NCI-H1436 treated with DMSO at 0.1 percent for 48 hours (cell line): Measurements from ENCODE around the gene TNFAIP2.
A peak's percentile ranks its signal among the peaks of the same experiment; 100 is the strongest.

Experiments
- DNase-seq: peaks from one replicate; lab custom pipeline; 2025; lab: John Stamatoyannopoulos, UW

The TNFAIP2 gene

DNA sequence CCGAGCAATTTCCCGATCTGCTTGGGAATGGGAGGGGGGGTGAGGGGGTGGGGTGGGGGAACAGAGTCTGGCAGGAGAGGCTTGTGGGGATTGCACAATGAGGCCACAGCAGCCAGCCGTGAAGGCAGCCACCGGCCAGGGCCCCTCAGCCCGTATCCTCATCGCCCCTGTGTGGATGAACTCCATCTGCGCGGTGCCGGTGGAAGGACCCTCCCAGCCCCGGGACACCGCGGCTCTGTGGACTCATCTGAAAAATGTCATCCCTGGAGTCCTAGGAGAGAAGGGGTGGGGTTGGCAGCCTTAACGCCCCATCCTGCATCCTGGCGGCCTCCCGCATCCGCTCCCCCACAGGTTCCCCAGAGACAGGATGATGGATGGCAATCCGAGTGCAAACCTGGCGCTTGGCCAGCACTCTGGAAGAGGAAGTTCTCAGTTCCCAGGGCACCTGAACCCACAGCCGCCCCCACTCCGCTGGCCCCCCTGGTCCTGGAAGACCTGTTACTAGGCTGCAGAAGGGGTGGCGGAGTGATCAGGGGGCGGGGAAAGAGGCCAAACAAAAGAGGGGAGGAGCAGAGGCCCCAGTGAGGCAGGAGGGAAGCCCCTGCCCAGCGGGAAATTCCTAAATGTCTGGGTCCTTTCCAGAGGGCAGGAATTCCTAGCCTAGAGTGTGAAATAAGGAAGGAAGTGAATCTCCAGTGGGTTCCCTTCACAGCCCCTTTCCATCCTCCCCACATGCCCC is 1.2 kb upstream of the TNFAIP2 start:
- DNase-seq: peak; percentile 88

DNA sequence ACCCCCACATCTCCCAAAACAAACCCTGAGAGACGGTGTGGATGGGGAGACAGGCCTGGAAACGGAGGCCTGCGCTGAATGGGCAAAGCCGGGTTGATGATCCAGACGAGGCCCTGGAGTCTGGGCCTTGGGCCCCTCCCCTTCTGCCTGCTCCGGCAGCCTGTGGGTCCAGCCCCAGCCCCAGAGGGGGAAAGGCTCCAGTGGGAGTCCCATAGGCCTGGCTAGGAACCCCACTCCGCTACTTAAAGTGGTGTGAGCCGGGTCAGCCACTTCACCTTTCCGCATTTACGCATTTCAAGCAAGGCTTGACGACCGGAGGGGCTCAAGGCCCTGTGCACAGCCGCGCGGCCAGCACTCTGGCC is 695 bp upstream of the TNFAIP2 start:
- no peak for DNase-seq

DNA sequence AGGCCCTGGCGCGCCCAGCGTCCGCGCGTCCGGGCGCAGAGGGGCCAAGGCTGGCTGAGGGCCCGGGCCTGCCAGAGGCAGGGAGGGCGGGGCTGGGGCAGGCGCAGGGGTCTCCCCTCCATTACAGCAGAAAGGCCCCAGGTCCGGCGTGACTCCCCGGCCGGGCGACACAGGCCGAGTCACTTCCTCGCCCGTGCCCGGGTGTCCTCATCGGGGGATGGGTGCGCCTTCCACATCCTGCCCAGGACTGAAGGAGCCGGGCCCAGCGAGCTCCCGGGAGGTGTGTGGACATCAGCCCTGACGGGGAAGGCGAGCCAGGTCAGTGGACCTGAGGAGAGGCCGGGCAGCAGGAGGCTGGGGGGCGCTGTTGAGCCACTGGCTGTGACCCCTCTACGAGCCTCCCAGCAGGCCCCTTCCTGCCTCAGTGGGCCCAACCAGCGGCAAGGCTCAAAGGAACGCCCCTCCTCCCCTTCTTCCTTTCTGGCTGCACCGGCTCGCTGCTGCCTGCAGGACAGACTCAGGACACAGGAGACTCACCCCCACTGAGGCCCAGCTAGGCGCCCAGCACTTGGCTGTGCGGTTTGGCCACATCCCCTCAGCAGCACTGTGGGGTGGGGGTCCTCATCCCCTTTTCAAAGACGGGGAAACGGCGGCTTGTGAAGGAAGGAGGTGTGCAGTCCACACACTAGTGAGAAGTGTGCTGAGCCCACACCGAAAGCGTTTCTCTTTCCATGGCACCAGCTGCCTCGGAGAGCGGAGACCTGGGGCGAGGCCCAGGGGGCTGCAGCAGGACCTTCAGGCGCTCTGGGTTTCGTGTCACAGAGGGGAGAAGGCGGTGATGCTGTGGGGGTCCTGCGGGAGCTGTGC is 606 bp downstream of the TNFAIP2 start:
- no peak for DNase-seq

DNA sequence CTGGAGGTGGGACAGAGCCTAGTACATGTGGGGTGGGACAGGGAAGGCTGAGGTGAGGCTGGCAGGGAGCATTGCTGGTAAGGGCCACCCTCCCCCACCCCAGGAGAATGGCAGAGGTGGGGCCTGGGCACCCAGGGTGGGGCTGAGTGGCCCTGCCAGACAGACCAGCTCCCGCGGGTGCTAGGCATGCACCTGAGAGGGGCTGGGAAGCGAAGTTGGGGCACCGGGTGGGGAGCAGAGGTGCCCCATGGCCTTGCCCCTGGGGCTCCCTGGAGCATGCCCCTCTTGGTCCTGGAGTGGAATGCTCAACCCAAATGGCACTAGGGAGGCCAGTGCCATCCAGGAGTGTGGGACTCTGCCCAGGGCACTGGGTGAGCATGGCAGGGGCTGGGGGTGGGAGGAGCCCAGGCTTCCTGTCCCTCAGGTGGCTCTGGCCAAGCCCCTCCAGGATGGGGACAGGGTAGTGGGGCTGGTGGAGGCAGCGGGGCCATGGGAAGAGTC is 1.3 kb downstream of the TNFAIP2 start:
- DNase-seq: no peak

DNA sequence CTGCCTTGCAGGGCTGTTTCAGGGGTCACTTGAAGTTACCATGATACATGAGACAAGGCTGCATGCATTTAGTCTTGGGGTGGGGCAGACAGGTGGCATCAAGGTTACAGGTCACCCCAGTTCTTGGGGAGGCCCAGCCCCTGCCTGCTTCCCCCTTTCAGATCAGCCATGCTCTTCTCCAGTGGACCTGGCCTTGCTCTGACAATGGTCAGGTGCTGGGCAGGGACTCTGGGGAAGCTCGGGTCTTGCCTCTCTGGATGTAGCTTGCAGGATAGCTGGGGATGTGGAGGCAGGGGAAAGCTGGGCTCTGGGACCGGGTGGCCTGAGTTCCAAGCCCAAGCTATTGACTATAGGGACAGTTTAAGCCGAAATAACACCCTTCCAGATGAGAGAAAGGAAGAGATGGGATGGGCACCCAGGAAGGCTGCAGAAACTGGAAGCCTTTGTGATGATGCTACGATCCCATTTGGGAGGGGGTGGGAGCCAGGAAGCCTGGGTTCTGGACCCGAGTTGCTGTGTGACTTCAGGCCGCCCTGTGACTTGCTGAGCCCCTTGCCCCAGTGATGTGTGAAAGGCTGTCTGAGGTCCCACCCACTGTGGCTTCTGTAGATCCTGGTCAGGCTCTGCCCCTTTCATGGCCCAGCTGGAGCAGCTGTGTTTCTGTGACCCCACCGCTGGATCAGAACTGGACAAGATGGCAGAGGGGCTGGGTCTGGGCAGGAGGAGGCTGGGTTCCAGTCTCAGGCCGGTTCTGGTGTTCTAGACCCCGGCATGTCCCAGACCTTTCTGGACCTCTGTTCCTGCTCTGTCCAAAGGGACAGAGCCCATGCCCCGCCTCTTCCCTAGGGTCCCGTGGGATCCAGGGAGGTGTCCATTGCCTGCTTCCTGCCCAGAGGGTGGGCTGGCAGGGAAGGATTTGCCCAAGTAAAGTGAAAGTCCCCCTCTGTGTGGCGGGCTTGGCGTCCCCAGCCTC is 2.1 kb downstream of the TNFAIP2 start:
- DNase-seq: no peak

DNA sequence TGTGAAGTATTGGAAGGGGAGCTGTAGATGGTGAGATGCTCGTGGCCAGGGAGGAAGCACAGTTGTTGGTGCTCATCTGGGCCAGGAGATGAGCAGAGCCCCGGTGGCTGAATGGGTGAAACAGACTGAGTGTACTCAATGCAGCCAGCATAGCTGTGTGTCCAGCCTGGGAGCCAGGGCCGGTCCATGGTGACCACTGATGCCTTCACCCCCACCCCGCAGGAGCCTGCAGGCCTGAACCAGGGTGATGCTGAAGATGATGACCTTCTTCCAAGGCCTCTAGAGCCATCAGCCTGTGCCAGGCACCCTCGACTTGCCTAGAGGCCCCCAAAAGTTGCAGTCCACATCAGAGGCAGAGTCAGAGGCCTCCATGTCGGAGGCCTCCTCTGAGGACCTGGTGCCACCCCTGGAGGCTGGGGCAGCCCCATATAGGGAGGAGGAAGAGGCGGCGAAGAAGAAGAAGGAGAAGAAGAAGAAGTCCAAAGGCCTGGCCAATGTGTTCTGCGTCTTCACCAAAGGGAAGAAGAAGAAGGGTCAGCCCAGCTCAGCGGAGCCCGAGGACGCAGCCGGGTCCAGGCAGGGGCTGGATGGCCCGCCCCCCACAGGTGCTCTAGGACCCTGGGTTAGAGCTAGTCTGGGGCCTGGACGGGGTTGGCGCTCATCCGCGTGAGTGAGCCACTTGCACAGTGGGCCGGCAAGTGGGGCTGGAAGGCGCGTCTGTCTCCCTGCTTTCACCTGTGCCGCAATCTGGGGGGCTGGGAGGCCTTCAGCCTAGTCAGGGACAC is 3.0 kb downstream of the TNFAIP2 start:
- DNase-seq: no peak

DNA sequence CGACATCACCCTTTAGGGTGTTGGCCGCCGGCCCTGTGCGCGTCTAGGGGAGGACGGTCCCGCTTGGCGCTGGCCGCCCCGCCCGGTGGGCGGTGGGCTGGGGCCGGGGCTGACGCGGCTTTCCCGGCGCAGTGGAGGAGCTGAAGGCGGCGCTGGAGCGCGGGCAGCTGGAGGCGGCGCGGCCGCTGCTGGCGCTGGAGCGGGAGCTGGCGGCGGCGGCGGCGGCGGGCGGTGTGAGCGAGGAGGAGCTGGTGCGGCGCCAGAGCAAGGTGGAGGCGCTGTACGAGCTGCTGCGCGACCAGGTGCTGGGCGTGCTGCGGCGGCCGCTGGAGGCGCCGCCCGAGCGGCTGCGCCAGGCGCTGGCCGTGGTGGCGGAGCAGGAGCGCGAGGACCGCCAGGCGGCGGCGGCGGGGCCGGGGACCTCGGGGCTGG is 3.6 kb downstream of the TNFAIP2 start:
- no peak for DNase-seq

DNA sequence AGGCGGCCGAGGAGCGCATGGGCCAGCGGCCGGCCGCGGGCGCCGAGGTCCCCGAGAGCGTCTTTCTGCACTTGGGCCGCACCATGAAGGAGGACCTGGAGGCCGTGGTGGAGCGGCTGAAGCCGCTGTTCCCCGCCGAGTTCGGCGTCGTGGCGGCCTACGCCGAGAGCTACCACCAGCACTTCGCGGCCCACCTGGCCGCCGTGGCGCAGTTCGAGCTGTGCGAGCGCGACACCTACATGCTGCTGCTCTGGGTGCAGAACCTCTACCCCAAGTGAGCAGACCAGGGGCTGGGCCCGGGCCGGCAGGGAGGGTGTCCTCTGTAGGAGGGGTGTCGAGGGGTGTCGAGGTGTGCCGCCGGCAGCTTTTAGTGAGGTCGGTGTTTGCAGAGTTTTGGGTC is 4.1 kb downstream of the TNFAIP2 start:
- DNase-seq: no peak

DNA sequence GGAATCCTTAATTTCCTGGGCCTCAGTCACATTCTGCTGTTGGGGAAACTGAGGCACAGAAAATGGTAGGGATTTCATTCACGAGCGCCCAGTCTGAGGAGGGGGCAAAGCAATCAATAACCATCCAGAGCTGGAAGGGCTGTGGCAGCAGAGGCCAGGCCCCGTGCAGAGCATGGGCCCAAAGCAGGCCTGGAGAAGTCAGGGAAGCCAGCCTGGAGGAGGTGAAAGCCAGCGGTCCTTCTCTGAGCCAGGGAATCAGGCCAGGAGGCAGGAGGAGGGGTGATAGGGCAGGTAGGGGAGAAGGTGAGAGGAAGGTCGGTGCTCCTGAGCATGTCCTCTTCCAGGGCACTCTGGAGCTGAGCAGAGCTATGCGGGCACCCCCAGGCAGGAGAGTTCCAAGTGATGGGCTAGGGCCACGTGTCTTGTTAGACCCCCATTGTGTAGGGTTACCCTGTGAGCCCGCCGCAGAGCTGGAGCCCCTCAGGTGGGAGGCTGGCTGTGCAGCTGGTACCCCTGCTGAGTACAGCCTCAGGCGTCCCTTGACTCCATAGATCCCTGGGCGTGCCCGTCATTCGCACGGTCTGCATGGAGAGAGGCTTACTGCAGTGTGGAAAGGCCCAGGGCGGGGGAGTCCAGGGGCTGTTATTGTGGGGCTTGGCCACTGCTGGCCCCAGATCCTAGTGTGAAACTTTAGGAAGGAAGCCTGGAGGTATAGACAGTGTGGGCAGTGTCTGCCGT is 4.8 kb downstream of the TNFAIP2 start:
- no peak for DNase-seq

DNA sequence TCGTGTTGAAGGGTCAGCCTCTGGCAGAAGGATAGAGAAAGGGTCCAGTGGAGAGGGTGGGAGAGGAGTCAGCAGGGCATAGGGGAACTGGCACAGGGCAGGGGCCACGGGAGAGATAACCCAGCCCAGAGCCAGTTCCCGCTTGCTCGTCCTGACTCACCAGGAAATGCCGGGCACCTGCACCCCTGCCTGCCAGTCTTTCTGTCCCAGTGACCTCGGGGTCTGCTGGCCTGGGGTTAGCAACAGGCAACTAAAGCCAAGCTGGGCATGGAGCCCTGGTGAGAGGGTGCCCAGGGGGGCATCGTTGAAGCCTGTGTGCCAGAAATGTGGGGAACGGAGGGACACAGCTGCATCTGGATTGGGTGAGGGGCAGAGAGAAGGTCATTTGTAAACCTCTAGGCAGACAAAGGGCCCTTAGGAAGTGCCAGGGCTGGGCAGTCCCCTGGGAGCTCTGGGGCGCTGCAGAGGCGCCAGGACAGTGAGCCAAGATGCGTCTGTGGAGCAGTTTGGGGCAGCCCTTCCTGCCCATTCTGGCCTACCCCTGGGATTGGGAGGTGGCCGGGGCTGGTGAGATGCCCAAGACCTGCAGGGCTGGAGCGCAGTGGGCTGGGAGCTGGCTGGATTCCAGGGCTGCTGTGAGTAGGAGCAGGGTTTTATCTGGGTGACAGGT is 5.5 kb downstream of the TNFAIP2 start:
- DNase-seq: no peak

DNA sequence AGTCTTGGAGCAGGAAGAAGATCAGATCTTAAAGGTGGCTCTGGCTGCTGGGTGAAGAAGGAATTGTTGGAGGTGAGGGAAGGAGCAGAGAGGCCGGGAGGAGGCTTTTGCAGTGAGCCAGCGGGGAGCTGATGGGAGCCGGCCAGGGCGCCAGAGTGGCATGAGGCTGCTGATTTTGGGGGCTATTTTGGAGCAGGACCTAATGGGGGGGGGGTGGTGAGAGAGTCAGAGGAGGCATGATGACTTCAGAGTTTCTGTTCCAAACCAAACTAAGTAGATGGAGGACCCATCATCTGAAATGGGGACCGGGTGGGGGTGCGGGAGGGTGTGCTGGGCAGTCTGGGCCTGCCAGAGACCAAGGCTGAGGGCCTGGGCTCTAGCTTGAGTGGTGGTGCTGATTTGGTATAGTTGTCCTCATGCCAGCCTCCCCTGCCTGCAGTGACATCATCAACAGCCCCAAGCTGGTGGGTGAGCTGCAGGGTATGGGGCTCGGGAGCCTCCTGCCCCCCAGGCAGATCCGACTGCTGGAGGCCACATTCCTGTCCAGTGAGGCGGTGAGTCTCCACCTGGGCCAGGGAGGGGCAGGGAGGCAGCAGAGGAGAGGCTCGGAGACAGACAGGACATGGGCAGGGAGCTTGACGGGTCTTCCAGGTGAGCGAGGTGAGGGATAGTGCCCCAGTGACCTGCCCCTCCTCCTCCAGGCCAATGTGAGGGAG is 6.2 kb downstream of the TNFAIP2 start:
- DNase-seq: no peak

DNA sequence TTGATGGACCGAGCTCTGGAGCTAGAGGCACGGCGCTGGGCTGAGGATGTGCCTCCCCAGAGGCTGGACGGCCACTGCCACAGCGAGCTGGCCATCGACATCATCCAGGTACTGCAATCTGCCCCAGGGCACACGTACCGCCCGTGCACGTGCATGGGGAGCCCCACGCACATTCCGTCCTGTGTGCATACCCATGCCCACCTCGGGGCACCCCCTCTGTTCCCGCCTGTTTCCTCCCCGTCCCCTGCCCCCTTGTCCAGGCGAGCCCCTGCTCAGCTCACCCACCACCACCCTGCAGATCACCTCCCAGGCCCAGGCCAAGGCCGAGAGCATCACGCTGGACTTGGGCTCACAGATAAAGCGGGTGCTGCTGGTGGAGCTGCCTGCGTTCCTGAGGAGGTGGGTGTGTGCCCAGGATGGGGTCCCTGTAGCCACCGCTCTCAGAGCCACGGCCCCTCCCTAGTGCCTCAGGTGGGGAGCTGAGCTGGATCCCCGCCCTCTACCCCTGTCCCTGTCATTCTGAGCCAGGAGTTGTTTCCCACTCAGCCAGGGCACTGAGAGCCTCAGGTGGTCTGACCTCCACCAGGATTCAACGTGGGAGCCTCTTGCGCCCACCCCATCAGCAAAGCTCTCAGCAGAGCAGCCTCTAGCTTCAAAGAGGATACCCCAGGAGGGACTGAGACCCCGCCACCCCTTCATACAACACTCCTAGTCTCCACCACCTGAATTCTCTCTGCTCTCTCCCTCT is 6.9 kb downstream of the TNFAIP2 start:
- DNase-seq: no peak

DNA sequence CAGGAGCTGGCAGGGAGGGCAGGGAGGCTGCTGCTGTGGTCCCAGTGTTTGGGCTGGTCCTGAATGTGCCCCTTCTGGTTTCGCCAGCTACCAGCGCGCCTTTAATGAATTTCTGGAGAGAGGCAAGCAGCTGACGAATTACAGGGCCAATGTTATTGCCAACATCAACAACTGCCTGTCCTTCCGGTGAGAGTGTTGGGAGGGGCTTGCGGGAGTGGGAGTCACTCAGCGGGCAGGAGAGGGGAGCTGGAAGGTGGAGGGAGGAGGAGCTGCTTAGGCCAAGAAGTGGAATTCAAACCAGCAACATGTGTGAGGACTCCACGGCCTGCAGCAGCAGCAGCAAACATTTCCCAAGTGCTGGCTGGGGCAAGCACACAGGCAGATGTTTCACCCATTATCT is 7.7 kb downstream of the TNFAIP2 start:
- no peak for DNase-seq

DNA sequence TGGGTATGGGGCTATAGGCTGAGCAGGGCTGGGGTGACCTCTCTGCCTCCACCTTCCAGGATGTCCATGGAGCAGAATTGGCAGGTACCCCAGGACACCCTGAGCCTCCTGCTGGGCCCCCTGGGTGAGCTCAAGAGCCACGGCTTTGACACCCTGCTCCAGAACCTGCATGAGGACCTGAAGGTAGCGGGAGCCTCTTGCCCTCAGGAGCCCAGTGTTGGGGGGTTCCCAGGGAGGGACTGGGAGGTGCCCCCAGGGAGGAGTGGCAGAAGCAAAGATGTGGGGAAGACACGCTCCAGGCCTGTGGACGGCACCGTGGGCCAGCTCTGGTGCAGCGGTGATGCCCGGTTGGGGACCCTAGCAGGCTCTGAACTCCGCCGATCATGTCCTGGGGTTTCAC is 8.3 kb downstream of the TNFAIP2 start:
- no peak for DNase-seq

DNA sequence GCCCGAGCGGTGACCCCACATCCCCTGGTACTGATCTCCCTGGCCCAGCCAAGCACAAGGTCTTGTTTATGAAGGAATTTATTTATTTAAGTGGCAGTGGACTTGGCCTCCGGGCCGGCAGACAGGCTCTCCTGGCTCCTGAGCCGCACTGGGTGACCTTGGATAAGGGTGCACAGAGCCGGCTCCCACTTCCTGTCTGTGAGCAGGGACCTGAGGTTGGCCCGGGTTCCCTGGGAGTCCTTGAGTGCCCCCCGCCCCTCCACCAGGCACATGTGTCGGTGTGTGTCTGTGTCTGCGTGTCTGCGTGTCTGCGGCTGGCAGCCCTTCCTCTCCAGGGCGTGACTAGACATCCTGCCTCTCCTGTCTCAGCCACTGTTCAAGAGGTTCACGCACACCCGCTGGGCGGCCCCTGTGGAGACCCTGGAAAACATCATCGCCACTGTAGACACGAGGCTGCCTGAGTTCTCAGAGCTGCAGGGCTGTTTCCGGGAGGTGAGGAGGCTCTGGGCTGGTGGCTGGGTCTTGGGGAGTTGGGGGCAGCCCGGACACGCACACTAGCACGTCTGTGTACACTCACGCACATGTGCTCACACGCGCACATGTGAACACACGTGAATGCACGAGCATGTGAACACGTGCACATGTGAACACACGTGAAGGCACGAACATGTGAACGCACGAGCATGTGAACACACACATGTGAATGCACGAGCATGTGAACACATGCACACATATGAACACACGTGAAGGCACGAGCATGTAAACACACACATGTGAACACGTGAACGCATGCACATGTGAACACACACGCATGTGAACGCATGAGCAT is 9.3 kb downstream of the TNFAIP2 start:
- DNase-seq: no peak

DNA sequence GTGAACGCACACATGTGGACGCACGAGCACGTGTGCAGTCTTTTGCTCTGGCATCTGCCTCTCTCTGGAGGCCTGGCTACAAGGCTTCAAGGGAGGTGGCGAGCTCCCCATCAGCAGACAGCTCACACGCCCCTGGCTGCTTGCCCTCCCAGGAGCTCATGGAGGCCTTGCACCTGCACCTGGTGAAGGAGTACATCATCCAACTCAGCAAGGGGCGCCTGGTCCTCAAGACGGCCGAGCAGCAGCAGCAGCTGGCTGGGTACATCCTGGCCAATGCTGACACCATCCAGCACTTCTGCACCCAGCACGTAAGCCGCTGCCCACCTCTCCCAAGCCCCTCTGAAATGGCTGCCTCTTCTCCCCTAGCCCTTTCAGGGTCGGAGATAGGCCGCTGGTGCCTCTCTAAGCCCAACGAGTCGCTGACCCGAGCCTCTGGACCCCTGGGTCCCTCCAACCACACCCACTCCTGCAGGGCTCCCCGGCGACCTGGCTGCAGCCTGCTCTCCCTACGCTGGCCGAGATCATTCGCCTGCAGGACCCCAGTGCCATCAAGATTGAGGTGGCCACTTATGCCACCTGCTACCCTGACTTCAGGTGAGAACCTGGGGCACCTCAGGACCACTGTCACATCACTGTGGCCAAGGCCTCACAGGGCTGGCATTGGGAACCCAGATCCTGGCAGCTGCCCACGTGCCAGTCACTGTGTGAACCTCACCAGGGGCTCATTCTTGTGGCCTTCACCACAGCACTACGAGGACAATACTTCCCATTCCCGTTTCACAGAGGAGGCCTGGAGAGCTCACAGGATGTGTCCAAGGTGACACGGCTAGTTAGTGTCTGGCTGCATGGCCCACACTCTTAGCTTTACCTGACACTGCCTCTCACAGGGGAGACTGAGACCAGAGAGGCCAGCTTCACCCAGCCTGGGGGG is 10.2 kb downstream of the TNFAIP2 start:
- DNase-seq: no peak

DNA sequence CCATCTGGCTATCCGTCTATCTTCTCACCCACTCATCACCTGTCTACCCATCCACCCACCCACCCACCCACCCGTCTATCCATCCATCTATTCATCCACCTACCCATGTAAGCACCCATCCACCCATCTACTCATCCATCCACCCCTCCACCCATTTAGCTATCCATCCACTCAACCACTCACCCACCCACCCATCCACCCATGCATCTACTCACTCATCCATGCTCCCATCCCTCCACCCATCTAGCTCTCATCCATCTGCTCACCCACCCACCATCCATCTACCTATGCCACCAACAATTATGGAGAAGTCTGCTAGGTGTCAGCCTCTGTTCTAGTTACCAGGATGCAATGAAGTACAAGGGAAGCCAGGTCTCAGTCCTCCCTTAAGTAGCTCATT is 11.1 kb downstream of the TNFAIP2 start:
- DNase-seq: no peak
